Nephron progenitor cell (in vitro differentiated cells): ENCODE results near the gene SPATS2.

Source experiments
- DNase-seq: peaks from one replicate; pipeline ENCODE4 v3.0.0; 2021
- H3K27ac Mint-ChIP-seq: 2 replicates; pipeline ENCODE4 v1.8.0; 2021; ENCODE audit warnings: mild to moderate bottlenecking, moderate library complexity, mixed read lengths
- H3K27me3 Mint-ChIP-seq: 2 replicates; pipeline ENCODE4 v1.8.0; 2021; ENCODE audit warnings: mild to moderate bottlenecking, low read depth, mixed read lengths; ENCODE audit not compliant: poor library complexity
- H3K36me3 Mint-ChIP-seq: 2 replicates; pipeline ENCODE4 v1.8.0; 2021; ENCODE audit warnings: low read depth, mixed read lengths
- H3K4me1 Mint-ChIP-seq: 2 replicates; pipeline ENCODE4 v1.8.0; 2021; ENCODE audit warnings: mixed read lengths
- H3K4me3 Mint-ChIP-seq: 2 replicates; pipeline ENCODE4 v1.8.0; 2021; ENCODE audit warnings: mild to moderate bottlenecking, moderate library complexity, mixed read lengths
- H3K9me3 Mint-ChIP-seq: 2 replicates; pipeline ENCODE4 v1.8.0; 2021; ENCODE audit warnings: mild to moderate bottlenecking, moderate library complexity, mixed read lengths
- TF ChIP-seq, protein P1 (sequence below): fragments of 200-600 bp; sonication (generic); IDR thresholded peaks from 2 replicates; pipeline ENCODE4 v1.5.0; 2021; ENCODE audit warnings: antibody characterized with exemption

SPATS2 gene

DNA sequence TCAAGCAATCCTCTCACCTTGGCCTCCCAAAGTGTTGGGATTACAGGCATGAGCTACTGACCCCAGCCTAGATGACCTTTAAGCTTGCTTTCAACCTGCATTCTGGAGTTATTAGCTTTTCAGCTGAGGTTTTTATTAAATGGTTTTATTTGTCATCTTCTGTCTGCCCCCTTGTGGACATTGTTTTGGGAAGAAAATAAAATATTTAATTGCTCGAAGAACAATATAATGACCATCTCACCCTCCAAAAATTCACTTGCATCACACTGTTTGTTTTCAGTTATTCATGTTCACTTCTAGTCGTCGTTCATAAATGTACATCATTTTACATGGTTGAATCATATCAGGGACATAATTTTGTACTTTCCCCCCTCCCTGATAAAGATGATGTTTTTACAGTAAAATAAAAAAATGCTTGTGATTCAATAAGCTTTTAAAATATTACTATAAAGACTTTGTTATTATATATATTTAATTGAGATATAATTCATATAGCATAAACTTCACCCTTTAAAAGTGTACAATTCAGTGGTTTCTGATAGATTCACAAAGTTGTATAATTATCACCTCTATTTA, 10.1 kb upstream of the SPATS2 start:
- no peak for DNase-seq
- no peak overlapping the region for H3K4me3 Mint-ChIP-seq
- peaks cover 61% of the 10 kb centered on the region for H3K27me3 Mint-ChIP-seq
- no peaks in the 10 kb centered on the region for H3K36me3 Mint-ChIP-seq
- TF ChIP-seq, protein P1, sequence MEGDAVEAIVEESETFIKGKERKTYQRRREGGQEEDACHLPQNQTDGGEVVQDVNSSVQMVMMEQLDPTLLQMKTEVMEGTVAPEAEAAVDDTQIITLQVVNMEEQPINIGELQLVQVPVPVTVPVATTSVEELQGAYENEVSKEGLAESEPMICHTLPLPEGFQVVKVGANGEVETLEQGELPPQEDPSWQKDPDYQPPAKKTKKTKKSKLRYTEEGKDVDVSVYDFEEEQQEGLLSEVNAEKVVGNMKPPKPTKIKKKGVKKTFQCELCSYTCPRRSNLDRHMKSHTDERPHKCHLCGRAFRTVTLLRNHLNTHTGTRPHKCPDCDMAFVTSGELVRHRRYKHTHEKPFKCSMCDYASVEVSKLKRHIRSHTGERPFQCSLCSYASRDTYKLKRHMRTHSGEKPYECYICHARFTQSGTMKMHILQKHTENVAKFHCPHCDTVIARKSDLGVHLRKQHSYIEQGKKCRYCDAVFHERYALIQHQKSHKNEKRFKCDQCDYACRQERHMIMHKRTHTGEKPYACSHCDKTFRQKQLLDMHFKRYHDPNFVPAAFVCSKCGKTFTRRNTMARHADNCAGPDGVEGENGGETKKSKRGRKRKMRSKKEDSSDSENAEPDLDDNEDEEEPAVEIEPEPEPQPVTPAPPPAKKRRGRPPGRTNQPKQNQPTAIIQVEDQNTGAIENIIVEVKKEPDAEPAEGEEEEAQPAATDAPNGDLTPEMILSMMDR: peak; percentile 55
- H3K4me1 Mint-ChIP-seq: peaks cover 14% of the 10 kb centered on the region
- no peaks in the 10 kb centered on the region for H3K9me3 Mint-ChIP-seq
- H3K27ac Mint-ChIP-seq: no peak overlapping the region

- H3K4me3 Mint-ChIP-seq: no peak overlapping the region
- peak; percentile 52 for DNase-seq
- H3K27ac Mint-ChIP-seq: no peak overlapping the region
- TF ChIP-seq, protein P1: peak; percentile 77
- H3K27me3 Mint-ChIP-seq: peaks cover 58% of the 10 kb centered on the region
- H3K4me1 Mint-ChIP-seq: peaks cover 14% of the 10 kb centered on the region
- no peaks in the 10 kb centered on the region for H3K36me3 Mint-ChIP-seq
- H3K9me3 Mint-ChIP-seq: no peaks in the 10 kb centered on the region
Observed at GRCh38 chr12:49358483-49359141, 8.7 kb upstream of the SPATS2 start.

DNA sequence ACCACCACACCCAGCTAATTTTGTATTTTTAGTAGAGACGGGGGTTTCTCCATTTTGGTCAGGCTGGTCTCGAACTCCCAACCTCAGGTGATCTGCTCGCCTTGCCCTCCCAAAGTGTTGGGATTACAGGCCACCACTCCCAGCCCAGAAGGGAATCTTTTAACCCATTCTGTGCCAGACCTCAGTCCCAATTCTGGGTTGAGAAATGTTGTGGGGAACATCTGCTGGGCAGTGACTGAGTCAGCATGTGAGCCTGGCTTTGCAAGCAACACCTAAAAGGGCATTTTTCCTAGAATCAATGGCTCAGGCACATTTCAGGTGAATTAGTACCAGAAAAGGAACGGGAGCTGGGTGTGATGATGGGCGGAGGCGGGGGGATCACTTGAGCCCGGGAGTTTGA, 7.6 kb upstream of the SPATS2 start:
- peaks cover 50% of the 10 kb centered on the region for H3K27me3 Mint-ChIP-seq
- H3K4me3 Mint-ChIP-seq: no peak overlapping the region
- H3K4me1 Mint-ChIP-seq: peaks cover 14% of the 10 kb centered on the region
- H3K36me3 Mint-ChIP-seq: no peaks in the 10 kb centered on the region
- no peak overlapping the region for H3K27ac Mint-ChIP-seq
- no peak for DNase-seq
- TF ChIP-seq, protein P1: no peak
- H3K9me3 Mint-ChIP-seq: no peaks in the 10 kb centered on the region

- Mint-ChIP-seq H3K9me3 (no peaks in the 10 kb centered on the region), H3K4me3 (no peak overlapping the region), H3K27ac (no peak overlapping the region), H3K36me3 (no peaks in the 10 kb centered on the region), H3K27me3 (peaks cover 41% of the 10 kb centered on the region), H3K4me1 (peaks cover 14% of the 10 kb centered on the region)
- TF ChIP-seq, protein P1: no peak
- DNase-seq: no peak
Observed at GRCh38 chr12:49362077-49362476, 5.2 kb upstream of the SPATS2 start.

GRCh38 chr12:49364989-49365388, 2.3 kb upstream of the SPATS2 start:
- Mint-ChIP-seq H3K9me3 (no peaks in the 10 kb centered on the region), H3K27me3 (peaks cover 24% of the 10 kb centered on the region), H3K27ac (no peak overlapping the region), H3K36me3 (no peaks in the 10 kb centered on the region), H3K4me1 (peaks cover 22% of the 10 kb centered on the region), H3K4me3 (no peak overlapping the region)
- TF ChIP-seq, protein P1: no peak
- no peak for DNase-seq

DNA sequence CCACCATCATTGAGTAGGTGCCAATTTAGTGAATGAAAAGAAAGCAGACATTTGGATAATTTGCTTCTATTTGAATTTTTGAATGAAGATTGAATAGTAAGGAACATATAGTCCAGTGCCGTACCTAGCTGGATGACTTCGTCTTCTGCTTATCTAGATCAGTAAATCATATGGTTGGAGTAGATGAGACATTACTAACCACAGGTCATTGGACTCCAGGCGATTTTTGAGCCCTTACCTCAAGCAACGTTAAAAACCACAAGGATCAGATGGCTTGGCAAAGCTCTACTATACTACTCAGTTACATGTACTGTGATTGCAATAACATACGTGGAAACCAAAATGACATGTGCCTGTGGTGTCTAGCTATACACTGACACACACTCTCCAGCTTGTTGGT, 1.7 kb upstream of the SPATS2 start:
- TF ChIP-seq, protein P1: no peak
- Mint-ChIP-seq H3K9me3 (no peaks in the 10 kb centered on the region), H3K4me3 (peak overlapping the region; percentile 98), H3K27me3 (peaks cover 22% of the 10 kb centered on the region), H3K36me3 (peaks cover 2% of the 10 kb centered on the region), H3K27ac (no peak overlapping the region), H3K4me1 (peaks cover 27% of the 10 kb centered on the region)
- DNase-seq: no peak
